CD14-positive monocyte (primary cell): Measurements from ENCODE around the gene PRRT1. TPM values are rescaled to one million over a fixed set of nuclear protein-coding genes. Genes with fewer than 3 reads are reported as not detected.
A peak's percentile ranks its signal among the peaks of the same experiment; 100 is the strongest.

Experiments used
- DNase-seq, 3 donors: peaks; one replicate each; pipeline ENCODE4 v3.0.0-alpha.2; 2011 to 2022
- H2AFZ ChIP-seq: 2 replicates; pipeline ENCODE4 v1.6.0; 2012; ENCODE audit warnings: mild to moderate bottlenecking, low read depth, low read length, inconsistent platforms; ENCODE audit not compliant: insufficient read depth, poor library complexity, severe bottlenecking
- H3K27ac ChIP-seq, 2 donors: 1 replicate in 1 of 2; 2 replicates in 1 of 2; pipeline ENCODE4 v1.5.1; 2012 to 2013; ENCODE audit warnings: low read length in 2 of 2, control low read depth in 1 of 2, inconsistent platforms in 1 of 2, low read depth in 1 of 2, mild to moderate bottlenecking in 1 of 2
- H3K27me3 ChIP-seq, 2 donors: one replicate each; pipeline versions ENCODE4 v1.6.0 to v1.6.1; 2011 to 2013; ENCODE audit warnings: low read length in 2 of 2; ENCODE audit not compliant: control insufficient read depth in 2 of 2, insufficient read depth in 2 of 2
- H3K36me3 ChIP-seq, 2 donors: replicated peaks in 1 of 2; 1 replicate in 1 of 2; 2 replicates in 1 of 2; pipeline versions ENCODE4 v1.5.1 to v1.6.1; 2012 to 2013; ENCODE audit warnings: low read length in 2 of 2, control low read depth in 1 of 2, inconsistent platforms in 1 of 2, mild to moderate bottlenecking in 1 of 2; ENCODE audit not compliant: insufficient read depth in 2 of 2, control insufficient read depth in 1 of 2
- H3K4me1 ChIP-seq, 2 donors: 1 replicate in 1 of 2; 2 replicates in 1 of 2; pipeline versions ENCODE4 v1.5.1 to v1.6.1; 2012 to 2013; ENCODE audit warnings: low read length in 2 of 2, control low read depth in 1 of 2, inconsistent platforms in 1 of 2, mild to moderate bottlenecking in 1 of 2, moderate library complexity in 1 of 2; ENCODE audit not compliant: insufficient read depth in 2 of 2, control insufficient read depth in 1 of 2
- H3K4me2 ChIP-seq: replicated peaks from 2 replicates; pipeline ENCODE3; 2012; ENCODE audit warnings: low read length, moderate library complexity, mild to moderate bottlenecking; ENCODE audit not compliant: poor library complexity, severe bottlenecking; ENCODE audit errors: extremely low read depth
- H3K4me3 ChIP-seq, 3 experiments: fragments of 200-600 bp in 1 of 3; sonication (generic) in 1 of 3; replicated peaks in 1 of 3; 1 replicate in 2 of 3; 2 replicates in 1 of 3; pipeline ENCODE4 v1.5.1; 2011 to 2013; ENCODE audit warnings: low read length in 3 of 3, mild to moderate bottlenecking in 3 of 3, control low read depth in 2 of 3, low read depth in 2 of 3, inconsistent platforms in 1 of 3, moderate library complexity in 1 of 3
- H3K79me2 ChIP-seq: 2 replicates; pipeline ENCODE4 v1.6.0; 2012; ENCODE audit warnings: mild to moderate bottlenecking, control low read depth, inconsistent platforms, low read length, moderate library complexity; ENCODE audit not compliant: insufficient read depth
- H3K9ac ChIP-seq: 2 replicates; pipeline ENCODE4 v1.6.0; 2017; ENCODE audit warnings: low read length, mild to moderate bottlenecking; ENCODE audit not compliant: insufficient read depth, poor library complexity, severe bottlenecking
- H3K9me3 ChIP-seq, 2 donors: replicated peaks in 1 of 2; 1 replicate in 1 of 2; 2 replicates in 1 of 2; pipeline versions ENCODE4 v1.5.1 to v1.6.1; 2012 to 2013; ENCODE audit warnings: low read length in 2 of 2, control low read depth in 1 of 2; ENCODE audit not compliant: control insufficient read depth in 1 of 2, insufficient read depth in 1 of 2
- H4K20me1 ChIP-seq: 2 replicates; pipeline ENCODE4 v1.6.0; 2012; ENCODE audit warnings: mild to moderate bottlenecking, low read length, control low read depth, moderate library complexity; ENCODE audit not compliant: insufficient read depth
- H3K27ac Mint-ChIP-seq, 7 donors: one replicate each; pipeline ENCODE4 v1.8.0; 2020; ENCODE audit warnings: mild to moderate bottlenecking in 7 of 7, mixed read lengths in 7 of 7, moderate library complexity in 6 of 7, inconsistent platforms in 2 of 7
- H3K27me3 Mint-ChIP-seq, 3 donors: one replicate each; pipeline ENCODE4 v1.8.0; 2021 to 2022; ENCODE audit warnings: low read depth in 3 of 3, mild to moderate bottlenecking in 3 of 3, mixed read lengths in 3 of 3, moderate library complexity in 3 of 3, inconsistent platforms in 1 of 3
- H3K36me3 Mint-ChIP-seq, 2 donors: one replicate each; pipeline ENCODE4 v1.8.0; 2020; ENCODE audit warnings: mixed read lengths in 2 of 2, inconsistent platforms in 1 of 2, mild to moderate bottlenecking in 1 of 2
- H3K4me1 Mint-ChIP-seq: one replicate; pipeline ENCODE4 v1.8.0; 2020; ENCODE audit warnings: mild to moderate bottlenecking, mixed read lengths
- H3K4me3 Mint-ChIP-seq, 2 donors: one replicate each; pipeline ENCODE4 v1.8.0; 2020; ENCODE audit warnings: mild to moderate bottlenecking in 2 of 2, mixed read lengths in 2 of 2, moderate library complexity in 1 of 2
- H3K9me3 Mint-ChIP-seq, 7 donors: one replicate each; pipeline ENCODE4 v1.8.0; 2020 to 2022; ENCODE audit warnings: mixed read lengths in 7 of 7, mild to moderate bottlenecking in 6 of 7, moderate library complexity in 6 of 7, inconsistent platforms in 2 of 7
- WGBS: methylation state at CpG from one replicate; pipeline ENCODE4 v1.1.5; 2013; ENCODE audit warnings: missing lambda C conversion rate; ENCODE audit not compliant: insufficient coverage; 5-methylcytosine and 5-hydroxymethylcytosine counted together
- intact Hi-C, 2 donors: fragments of 100-400 bp; cut with micrococcal nuclease; formaldehyde crosslinking; loops; one replicate each; pipeline versions ENCODE4 v1.15.0 to v1.15.1; 2023
- polyA plus RNA-seq, 3 donors: library from polyadenylated mRNA; depleted of rRNA in 1 of 3; unstranded in 2 of 3; stranded (reverse) in 1 of 3; fragments of 300-500 nt in 2 of 3; fragments of >200 nt in 1 of 3; fragmentation: Illumina TruSeq in 2 of 3; gene quantifications; 1 replicate in 2 of 3; 2 replicates in 1 of 3; pipeline ENCODE4 v1.2.3, GENCODE V29; 2012 to 2021
- TF ChIP-seq, protein P1 (sequence below): fragments of 200-600 bp; IDR thresholded peaks from one replicate; pipeline ENCODE4 v1.8.0; 2022; ENCODE audit warnings: antibody characterized with exemption, mild to moderate bottlenecking

PRRT1 gene
- polyA plus RNA-seq, 3 donors, result not detected

DNA sequence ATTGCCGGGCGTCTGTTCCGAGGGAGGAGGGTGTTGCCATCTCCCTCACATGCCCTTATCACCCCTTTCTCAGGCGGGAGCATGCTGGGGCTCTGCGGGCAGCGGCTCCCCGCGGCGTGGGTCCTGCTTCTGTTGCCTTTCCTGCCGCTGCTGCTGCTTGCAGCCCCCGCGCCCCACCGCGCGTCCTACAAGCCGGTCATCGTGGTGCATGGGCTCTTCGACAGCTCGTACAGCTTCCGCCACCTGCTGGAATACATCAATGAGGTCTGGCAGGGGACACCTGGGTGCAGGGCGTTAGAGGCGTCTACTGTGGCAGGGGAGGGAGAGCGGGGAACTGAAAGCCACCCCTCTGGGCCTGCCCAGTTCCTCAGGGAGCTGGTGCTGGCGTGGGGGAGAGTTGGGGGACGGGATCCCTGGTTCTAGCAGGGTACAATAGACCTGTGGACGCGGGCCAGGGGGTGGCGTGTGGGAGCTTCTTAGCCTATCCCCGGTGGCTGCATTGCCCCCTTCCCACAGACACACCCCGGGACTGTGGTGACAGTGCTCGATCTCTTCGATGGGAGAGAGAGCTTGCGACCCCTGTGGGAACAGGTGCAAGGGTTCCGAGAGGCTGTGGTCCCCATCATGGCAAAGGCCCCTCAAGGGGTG lies 2.9 kb upstream of the PRRT1 start:
- Mint-ChIP-seq H3K27ac (peak overlapping the region in 2 of 7 donors; percentile 10 to 90), H3K27me3 (peaks cover 39 to 55% (median 48%) of the 10 kb centered on the region in 3 donors), H3K9me3 (peaks cover 0 to 19% (median 4%) of the 10 kb centered on the region in 7 donors), H3K4me3 (peak overlapping the region; percentile 97 to 100), H3K4me1 (peaks cover 25% of the 10 kb centered on the region), H3K36me3 (peaks cover 0 to 15% of the 10 kb centered on the region in 2 donors)
- no peaks in the 10 kb centered on the region for H3K36me3 ChIP-seq
- intact Hi-C loops, result loop anchor here in 1 of 2 donors (2.0 kb wide), 1 partner anchor 20 kb away; no protein-coding TSS in a partner anchor
- peaks cover 19 to 21% of the 10 kb centered on the region in 2 donors for H3K4me1 ChIP-seq
- peak overlapping the region; percentile 51 to 84 (median 56) for H3K4me3 ChIP-seq
- H3K9ac ChIP-seq, result peak overlapping the region; percentile 48
- peak overlapping the region; percentile 97 for H2AFZ ChIP-seq
- peak; percentile 23 to 42 (median 30) for DNase-seq
- WGBS, result 4% methylated on average over 29 of the region's 34 CpGs
- no peaks in the 10 kb centered on the region for H3K79me2 ChIP-seq
- H3K27ac ChIP-seq, result no peak overlapping the region
- peak overlapping the region; percentile 100 for H3K4me2 ChIP-seq
- H3K27me3 ChIP-seq, result peaks cover 24 to 43% of the 10 kb centered on the region in 2 donors
- no peaks in the 10 kb centered on the region for H4K20me1 ChIP-seq
- TF ChIP-seq, protein P1, sequence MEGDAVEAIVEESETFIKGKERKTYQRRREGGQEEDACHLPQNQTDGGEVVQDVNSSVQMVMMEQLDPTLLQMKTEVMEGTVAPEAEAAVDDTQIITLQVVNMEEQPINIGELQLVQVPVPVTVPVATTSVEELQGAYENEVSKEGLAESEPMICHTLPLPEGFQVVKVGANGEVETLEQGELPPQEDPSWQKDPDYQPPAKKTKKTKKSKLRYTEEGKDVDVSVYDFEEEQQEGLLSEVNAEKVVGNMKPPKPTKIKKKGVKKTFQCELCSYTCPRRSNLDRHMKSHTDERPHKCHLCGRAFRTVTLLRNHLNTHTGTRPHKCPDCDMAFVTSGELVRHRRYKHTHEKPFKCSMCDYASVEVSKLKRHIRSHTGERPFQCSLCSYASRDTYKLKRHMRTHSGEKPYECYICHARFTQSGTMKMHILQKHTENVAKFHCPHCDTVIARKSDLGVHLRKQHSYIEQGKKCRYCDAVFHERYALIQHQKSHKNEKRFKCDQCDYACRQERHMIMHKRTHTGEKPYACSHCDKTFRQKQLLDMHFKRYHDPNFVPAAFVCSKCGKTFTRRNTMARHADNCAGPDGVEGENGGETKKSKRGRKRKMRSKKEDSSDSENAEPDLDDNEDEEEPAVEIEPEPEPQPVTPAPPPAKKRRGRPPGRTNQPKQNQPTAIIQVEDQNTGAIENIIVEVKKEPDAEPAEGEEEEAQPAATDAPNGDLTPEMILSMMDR, result peak; percentile 38
- peaks cover 0 to 9% of the 10 kb centered on the region in 2 donors for H3K9me3 ChIP-seq

DNA sequence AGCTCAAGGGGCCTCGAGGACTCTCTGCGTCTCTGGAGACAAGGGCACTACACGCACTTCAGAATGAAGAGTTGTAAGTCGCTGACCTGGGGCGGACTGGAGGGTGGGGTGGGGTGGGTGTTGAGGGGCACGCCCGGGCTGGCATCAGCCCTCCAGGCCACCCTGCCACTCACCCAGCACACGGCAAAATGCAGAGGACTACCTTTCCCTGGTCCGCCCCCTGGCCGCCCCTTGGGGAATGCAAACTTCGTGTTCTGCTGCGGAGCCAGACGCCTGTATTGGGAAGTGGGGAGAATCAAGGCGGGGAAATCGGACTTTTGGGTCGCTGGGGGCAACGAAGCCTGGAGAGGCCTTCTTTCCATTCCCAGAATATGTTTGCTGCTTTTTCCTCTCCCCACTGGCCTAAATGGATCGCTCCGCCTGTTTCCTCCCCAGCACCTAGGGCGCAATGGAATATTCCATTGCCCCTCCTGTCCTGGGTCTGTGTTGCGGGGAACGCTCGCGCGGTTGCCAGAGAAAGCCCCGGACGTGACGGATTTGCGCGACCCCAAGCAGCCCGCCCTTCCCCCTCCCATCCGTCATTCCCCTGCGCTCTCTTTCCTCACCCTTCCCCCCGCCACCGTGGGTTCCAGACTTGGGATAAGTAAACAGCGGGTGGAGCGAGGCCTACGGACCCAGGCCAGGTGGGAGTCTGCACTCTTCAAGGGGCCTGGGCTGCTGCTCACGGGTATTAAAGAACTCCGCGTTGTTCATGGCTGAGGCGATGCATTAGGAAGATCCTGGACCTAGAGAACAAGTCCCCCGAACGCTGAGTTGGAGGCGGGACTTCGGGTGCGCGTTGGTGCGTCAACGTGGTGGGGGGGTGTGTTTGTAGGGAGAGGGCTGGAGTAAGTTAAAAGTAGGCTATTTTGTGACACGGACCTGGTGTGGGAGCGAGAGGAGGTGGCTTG lies 2.1 kb upstream of the PRRT1 start, which contains the start of gene PPT2:
Gene PPT2, plus strand, starts transcription at position 578 of the 950 bp plus-strand sequence. CDS start 454 bp downstream, outside the sequence.
- peaks cover 0 to 19% of the 10 kb centered on the region in 2 donors for H3K36me3 Mint-ChIP-seq
- 2% methylated on average over 24 of the region's 52 CpGs for WGBS
- peak within 1 kb of the TSS; percentile 97 to 100 for H3K4me3 Mint-ChIP-seq
- peak within 1 kb of the TSS in 5 of 7 donors; percentile 10 to 90 (median 61) for H3K27ac Mint-ChIP-seq
- H3K27me3 Mint-ChIP-seq, result peaks cover 45 to 63% (median 55%) of the 10 kb centered on the region in 3 donors
- no peak within 1 kb of the TSS for H3K27ac ChIP-seq
- H2AFZ ChIP-seq, result peak within 1 kb of the TSS; percentile 97
- H3K79me2 ChIP-seq, result no peaks in the 10 kb centered on the region
- H3K4me1 Mint-ChIP-seq, result peaks cover 30% of the 10 kb centered on the region
- peaks cover 28 to 51% of the 10 kb centered on the region in 2 donors for H3K27me3 ChIP-seq
- peak; percentile 23 to 37 (median 28) for DNase-seq
- peaks cover 0 to 11% of the 10 kb centered on the region in 2 donors for H3K9me3 ChIP-seq
- peaks cover 24 to 26% of the 10 kb centered on the region in 2 donors for H3K4me1 ChIP-seq
- intact Hi-C loops, result loop anchor here in 1 of 2 donors (2.0 kb wide), 1 partner anchor 21 kb away; no protein-coding TSS in a partner anchor
- H4K20me1 ChIP-seq, result no peaks in the 10 kb centered on the region
- peak within 1 kb of the TSS; percentile 51 to 84 (median 56) for H3K4me3 ChIP-seq
- no peaks in the 10 kb centered on the region for H3K36me3 ChIP-seq
- peak within 1 kb of the TSS; percentile 100 for H3K4me2 ChIP-seq
- peak within 1 kb of the TSS; percentile 48 for H3K9ac ChIP-seq
- TF ChIP-seq, protein P1, result no peak
- H3K9me3 Mint-ChIP-seq, result peaks cover 0 to 24% (median 9%) of the 10 kb centered on the region in 7 donors
